ENCODE measurements around the gene CENPT. TPM values are rescaled to one million over a fixed set of nuclear protein-coding genes. Genes with fewer than 3 reads are reported as not detected.

CENPT gene
- total RNA-seq, 4 donors from 2014 or later = 15.7 to 43.8 (median 26.2) TPM

GRCh38 chr16:67801883-67802282, 45.6 kb downstream of the CENPT start:
- no peak overlapping the region for H3K27ac ChIP-seq
- H3K36me3 ChIP-seq = no peaks in the 10 kb centered on the region
- TF ChIP-seq POLR2A (IDR thresholded peaks at IDR 0.05) = no peak
- TF ChIP-seq CTCF (IDR thresholded peaks at IDR 0.05) = no peak
- no peak overlapping the region for H3K4me3 ChIP-seq (replicated peaks in 1 of 3)
- no peak for DNase-seq
- 87 to 89% methylated on average over 2 of the region's 2 CpGs for WGBS, 2 donors
- no peaks in the 10 kb centered on the region for H3K9me3 ChIP-seq
- intact Hi-C loops (cut with DNase I) = loop anchor here (5.0 kb wide), 2 partner anchors 85 to 125 kb away; partner anchors contain the start of gene GFOD2
- peaks cover 12 to 25% of the 10 kb centered on the region in 2 donors for H3K4me1 ChIP-seq
- H3K27me3 ChIP-seq = no peaks in the 10 kb centered on the region

- DNase-seq = no peak
- intact Hi-C loops (cut with DNase I) = loop anchor here (5.0 kb wide), 2 partner anchors 84 to 124 kb away; partner anchors contain the start of gene GFOD2
- no peak overlapping the region for H3K4me3 ChIP-seq (replicated peaks in 1 of 3)
- H3K27me3 ChIP-seq = no peaks in the 10 kb centered on the region
- no peaks in the 10 kb centered on the region for H3K36me3 ChIP-seq
- H3K4me1 ChIP-seq = peaks cover 12 to 25% of the 10 kb centered on the region in 2 donors
- no peaks in the 10 kb centered on the region for H3K9me3 ChIP-seq
- no peak overlapping the region for H3K27ac ChIP-seq
- WGBS, 2 donors = 100% methylated on average over 1 of the region's 1 CpG
- TF ChIP-seq CTCF (IDR thresholded peaks at IDR 0.05) = no peak
- no peak for TF ChIP-seq POLR2A (IDR thresholded peaks at IDR 0.05)
Observed at GRCh38 chr16:67801241-67801640, 46.3 kb downstream of the CENPT start.

- Histone ChIP-seq H3K9me3 (no peaks in the 10 kb centered on the region), H3K4me3 (replicated peaks in 1 of 3) (no peak overlapping the region), H3K27me3 (no peaks in the 10 kb centered on the region), H3K4me1 (peaks cover 7 to 22% of the 10 kb centered on the region in 2 donors), H3K36me3 (no peaks in the 10 kb centered on the region), H3K27ac (no peak overlapping the region)
- DNase-seq = no peak
- TF ChIP-seq CTCF (IDR thresholded peaks at IDR 0.05) (no peak), POLR2A (IDR thresholded peaks at IDR 0.05) (no peak)
- intact Hi-C loops (cut with DNase I) = loop anchor here (5.0 kb wide), 2 partner anchors 83 to 123 kb away; partner anchors contain the start of gene GFOD2
- 82 to 91% methylated on average over 5 to 6 of the region's 7 CpGs for WGBS, 2 donors
Observed at GRCh38 chr16:67800338-67800926, 47.1 kb downstream of the CENPT start.

- H3K27ac ChIP-seq = no peak overlapping the region
- 93 to 95% methylated on average over 5 of the region's 5 CpGs for WGBS, 2 donors
- DNase-seq = no peak
- no peaks in the 10 kb centered on the region for H3K27me3 ChIP-seq
- H3K4me3 ChIP-seq (replicated peaks in 1 of 3) = no peak overlapping the region
- intact Hi-C loops (cut with DNase I) = no loop called here
- H3K9me3 ChIP-seq = no peaks in the 10 kb centered on the region
- peaks cover 0 to 9% of the 10 kb centered on the region in 2 donors for H3K4me1 ChIP-seq
- no peaks in the 10 kb centered on the region for H3K36me3 ChIP-seq
- TF ChIP-seq POLR2A (IDR thresholded peaks at IDR 0.05) (no peak), CTCF (IDR thresholded peaks at IDR 0.05) (no peak)
Observed at GRCh38 chr16:67796099-67796718, 51.3 kb downstream of the CENPT start.

GRCh38 chr16:67790071-67790470, 57.4 kb downstream of the CENPT start:
- intact Hi-C loops (cut with DNase I) = no loop called here
- TF ChIP-seq CTCF (IDR thresholded peaks at IDR 0.05) (no peak), POLR2A (IDR thresholded peaks at IDR 0.05) (no peak)

More at GRCh38 chr16:67790071-67790470, 57.4 kb downstream of the CENPT start:
- Histone ChIP-seq H3K4me3 (replicated peaks in 1 of 3) (no peak overlapping the region), H3K36me3 (no peaks in the 10 kb centered on the region), H3K27me3 (no peaks in the 10 kb centered on the region), H3K9me3 (no peaks in the 10 kb centered on the region), H3K27ac (no peak overlapping the region), H3K4me1 (no peaks in the 10 kb centered on the region)
- DNase-seq = no peak

Measured in thyroid gland (tissue), 4 donors.